ENCODE results near the gene KCNK15. TPM values are rescaled to one million over a fixed set of nuclear protein-coding genes. Genes with fewer than 3 reads are reported as not detected.

KCNK15 gene
- polyA plus RNA-seq, 1 donor (not counting 4 experiments of a cell fraction or from before 2014, with no cell fraction given), result not detected

GRCh38 chr20:44759595-44759994 is 13.9 kb downstream of the KCNK15 start:
- Histone ChIP-seq H2AFZ (ENCODE audit: control insufficient read depth, low read length) (no peak overlapping the region), H3K4me3 (ENCODE audit: control insufficient read depth in 2 of 3, extremely low read depth in 1 of 3, insufficient read depth in 2 of 3, low read depth in 1 of 3, low read length in 3 of 3) (no peak overlapping the region), H3K9me1 (ENCODE audit: control insufficient read depth, extremely low read depth, insufficient read depth, low read length) (no peaks in the 10 kb centered on the region), H3K36me3 (ENCODE audit: control insufficient read depth in 2 of 2, extremely low read depth in 1 of 2, insufficient read depth in 2 of 2, low read length in 2 of 2) (no peaks in the 10 kb centered on the region), H3K79me2 (ENCODE audit: control insufficient read depth, insufficient read depth, low read length) (no peaks in the 10 kb centered on the region), H3K27ac (ENCODE audit: control insufficient read depth, insufficient read depth, low read length) (no peak overlapping the region), H3K9me3 (ENCODE audit: control insufficient read depth, low read depth, low read length) (no peaks in the 10 kb centered on the region), H3K4me2 (ENCODE audit: control insufficient read depth, extremely low read depth, insufficient read depth, low read depth, low read length) (no peak overlapping the region), H3K9ac (ENCODE audit: control insufficient read depth, extremely low read depth, insufficient read depth, low read length) (no peak overlapping the region), H4K20me1 (ENCODE audit: control insufficient read depth, extremely low read depth, insufficient read depth, low read length) (no peaks in the 10 kb centered on the region), H3K4me1 (ENCODE audit: control insufficient read depth, extremely low read depth, insufficient read depth, low read length) (no peaks in the 10 kb centered on the region), H3K27me3 (ENCODE audit: control insufficient read depth, extremely low read depth, insufficient read depth, low read length) (peaks cover 13% of the 10 kb centered on the region)
- FAIRE-seq, result no peak
- dilution Hi-C loops (cut with MboI; ENCODE audit: extremely low pct_ligation_motif_present, low sequenced_read_pairs), result loop anchor here (25.0 kb wide), 1 partner anchor 103 kb away; no protein-coding TSS in a partner anchor
- DNase-seq (ENCODE audit: low read depth, low spot score), result no peak
- TF ChIP-seq CTCF (optimal IDR thresholded peaks at IDR 0.05 in 1 of 3, IDR thresholded peaks at IDR 0.05 in 1 of 3, conservative IDR thresholded peaks at IDR 0.05 in 1 of 3; ENCODE audit: extremely low read depth in 1 of 3, insufficient read depth in 2 of 3, low read length in 3 of 3) (no peak), EZH2 (IDR thresholded peaks at IDR 0.05; ENCODE audit: low read length) (no peak)

- H3K27ac ChIP-seq (ENCODE audit: control insufficient read depth, insufficient read depth, low read length), result no peak overlapping the region
- no peak overlapping the region for H3K4me3 ChIP-seq (ENCODE audit: control insufficient read depth in 2 of 3, extremely low read depth in 1 of 3, insufficient read depth in 2 of 3, low read depth in 1 of 3, low read length in 3 of 3)
- peaks cover 13% of the 10 kb centered on the region for H3K27me3 ChIP-seq (ENCODE audit: control insufficient read depth, extremely low read depth, insufficient read depth, low read length)
- no peak overlapping the region for H3K4me2 ChIP-seq (ENCODE audit: control insufficient read depth, extremely low read depth, insufficient read depth, low read depth, low read length)
- TF ChIP-seq EZH2 (IDR thresholded peaks at IDR 0.05; ENCODE audit: low read length) (no peak), CTCF (optimal IDR thresholded peaks at IDR 0.05 in 1 of 3, IDR thresholded peaks at IDR 0.05 in 1 of 3, conservative IDR thresholded peaks at IDR 0.05 in 1 of 3; ENCODE audit: extremely low read depth in 1 of 3, insufficient read depth in 2 of 3, low read length in 3 of 3) (no peak)
- no peaks in the 10 kb centered on the region for H4K20me1 ChIP-seq (ENCODE audit: control insufficient read depth, extremely low read depth, insufficient read depth, low read length)
- no peaks in the 10 kb centered on the region for H3K9me3 ChIP-seq (ENCODE audit: control insufficient read depth, low read depth, low read length)
- H3K36me3 ChIP-seq (ENCODE audit: control insufficient read depth in 2 of 2, extremely low read depth in 1 of 2, insufficient read depth in 2 of 2, low read length in 2 of 2), result no peaks in the 10 kb centered on the region
- no peak overlapping the region for H2AFZ ChIP-seq (ENCODE audit: control insufficient read depth, low read length)
- dilution Hi-C loops (cut with MboI; ENCODE audit: extremely low pct_ligation_motif_present, low sequenced_read_pairs), result loop anchor here (25.0 kb wide), 1 partner anchor 101 kb away; no protein-coding TSS in a partner anchor
- DNase-seq (ENCODE audit: low read depth, low spot score), result no peak
- H3K4me1 ChIP-seq (ENCODE audit: control insufficient read depth, extremely low read depth, insufficient read depth, low read length), result no peaks in the 10 kb centered on the region
- H3K79me2 ChIP-seq (ENCODE audit: control insufficient read depth, insufficient read depth, low read length), result no peaks in the 10 kb centered on the region
- no peak overlapping the region for H3K9ac ChIP-seq (ENCODE audit: control insufficient read depth, extremely low read depth, insufficient read depth, low read length)
- H3K9me1 ChIP-seq (ENCODE audit: control insufficient read depth, extremely low read depth, insufficient read depth, low read length), result no peaks in the 10 kb centered on the region
- FAIRE-seq, result no peak
Measured at GRCh38 chr20:44761423-44761822, 15.8 kb downstream of the KCNK15 start.

Data from keratinocyte (primary cell).